Neural crest cell (in vitro differentiated cells): ENCODE data around the gene KRTAP9-6. TPM values are rescaled to one million over a fixed set of nuclear protein-coding genes. Genes with fewer than 3 reads are reported as not detected.

Source experiments
- DNase-seq: peaks from one replicate; pipeline ENCODE4 v3.0.0; 2021; ENCODE audit warnings: low read depth, mixed read lengths, low spot score
- H3K27ac Mint-ChIP-seq: one replicate; pipeline ENCODE4 v1.8.0; 2021; ENCODE audit warnings: mild to moderate bottlenecking, mixed read lengths; ENCODE audit not compliant: unreplicated experiment
- H3K27me3 Mint-ChIP-seq: 2 replicates; pipeline ENCODE4 v1.8.0; 2021; ENCODE audit warnings: low read depth, mild to moderate bottlenecking, mixed read lengths
- H3K36me3 Mint-ChIP-seq: 2 replicates; pipeline ENCODE4 v1.8.0; 2021; ENCODE audit warnings: low read depth, mild to moderate bottlenecking, mixed read lengths
- H3K4me1 Mint-ChIP-seq: 2 replicates; pipeline ENCODE4 v1.8.0; 2021; ENCODE audit warnings: mixed read lengths
- H3K4me3 Mint-ChIP-seq: one replicate; pipeline ENCODE4 v1.8.0; 2021; ENCODE audit warnings: mild to moderate bottlenecking, mixed read lengths
- H3K9me3 Mint-ChIP-seq: 2 replicates; pipeline ENCODE4 v1.8.0; 2021; ENCODE audit warnings: mixed read lengths
- CTCF ChIP-seq: fragments of 200-600 bp; sonication (generic); conservative IDR thresholded peaks from 2 replicates; pipeline ENCODE4 v1.5.0; 2021; ENCODE audit warnings: antibody characterized with exemption, mild to moderate bottlenecking
- total RNA-seq: library from RNA; stranded (reverse); gene quantifications from 2 replicates; pipeline ENCODE4 v1.2.1, GENCODE V29; 2021

The KRTAP9-6 gene
- total RNA-seq, 1 donor from 2014 or later, result not detected

- H3K4me3 Mint-ChIP-seq, result no peak overlapping the region
- H3K27ac Mint-ChIP-seq, result no peak overlapping the region
- no peak for DNase-seq
- no peaks in the 10 kb centered on the region for H3K4me1 Mint-ChIP-seq
- TF ChIP-seq CTCF, result no peak
- no peaks in the 10 kb centered on the region for H3K36me3 Mint-ChIP-seq
- no peaks in the 10 kb centered on the region for H3K9me3 Mint-ChIP-seq
- H3K27me3 Mint-ChIP-seq, result peaks cover 23% of the 10 kb centered on the region
These were observed 19.4 kb downstream of the KRTAP9-6 start for GRCh38 chr17:41284546-41284945.

GRCh38 chr17:41287050-41287449 is 21.9 kb downstream of the KRTAP9-6 start:
- no peaks in the 10 kb centered on the region for H3K36me3 Mint-ChIP-seq
- no peak overlapping the region for H3K4me3 Mint-ChIP-seq
- no peak for TF ChIP-seq CTCF
- no peak for DNase-seq
- no peaks in the 10 kb centered on the region for H3K9me3 Mint-ChIP-seq
- no peak overlapping the region for H3K27ac Mint-ChIP-seq
- peaks cover 10% of the 10 kb centered on the region for H3K27me3 Mint-ChIP-seq
- H3K4me1 Mint-ChIP-seq, result no peaks in the 10 kb centered on the region

- Mint-ChIP-seq H3K9me3 (no peaks in the 10 kb centered on the region), H3K4me3 (no peak overlapping the region), H3K27me3 (no peaks in the 10 kb centered on the region), H3K4me1 (no peaks in the 10 kb centered on the region), H3K27ac (peak overlapping the region; percentile 9), H3K36me3 (no peaks in the 10 kb centered on the region)
- DNase-seq, result no peak
- no peak for TF ChIP-seq CTCF
These were observed 28.8 kb downstream of the KRTAP9-6 start for GRCh38 chr17:41294016-41294415.

- no peaks in the 10 kb centered on the region for H3K36me3 Mint-ChIP-seq
- no peak overlapping the region for H3K27ac Mint-ChIP-seq
- no peak overlapping the region for H3K4me3 Mint-ChIP-seq
- H3K9me3 Mint-ChIP-seq, result peaks cover 8% of the 10 kb centered on the region
- peaks cover 1% of the 10 kb centered on the region for H3K27me3 Mint-ChIP-seq
- no peak for TF ChIP-seq CTCF
- H3K4me1 Mint-ChIP-seq, result no peaks in the 10 kb centered on the region
- DNase-seq, result no peak
These were observed 31.7 kb downstream of the KRTAP9-6 start for GRCh38 chr17:41296846-41297245.

- TF ChIP-seq CTCF, result no peak
- no peaks in the 10 kb centered on the region for H3K4me1 Mint-ChIP-seq
- H3K27ac Mint-ChIP-seq, result no peak overlapping the region
- H3K27me3 Mint-ChIP-seq, result peaks cover 4% of the 10 kb centered on the region
- no peak overlapping the region for H3K4me3 Mint-ChIP-seq
- no peaks in the 10 kb centered on the region for H3K36me3 Mint-ChIP-seq
- peaks cover 8% of the 10 kb centered on the region for H3K9me3 Mint-ChIP-seq
- DNase-seq, result no peak
These were observed 33.4 kb downstream of the KRTAP9-6 start for GRCh38 chr17:41298458-41299135.
